Ishikawa (cell line): ENCODE measurements around the gene TMCO5A.

Experiments used
- EP300 ChIP-seq: IDR thresholded peaks from 2 replicates; pipeline ENCODE4 v1.6.1; 2012; ENCODE audit warnings: borderline replicate concordance
- MAX ChIP-seq: IDR thresholded peaks from 2 replicates; pipeline ENCODE4 v1.6.1; 2012
- RAD21 ChIP-seq: IDR thresholded peaks from 2 replicates; pipeline ENCODE4 v1.6.1; 2012; ENCODE audit warnings: low read depth
- REST ChIP-seq: IDR thresholded peaks from 2 replicates; pipeline ENCODE4 v1.6.1; 2012; ENCODE audit warnings: low read depth, mild to moderate bottlenecking
- TAF1 ChIP-seq: IDR thresholded peaks from 2 replicates; pipeline ENCODE4 v1.6.1; 2012; ENCODE audit warnings: low read depth, mild to moderate bottlenecking
- TCF12 ChIP-seq: IDR thresholded peaks from 2 replicates; pipeline ENCODE4 v1.6.1; 2012; ENCODE audit warnings: low read depth
- TEAD4 ChIP-seq: IDR thresholded peaks from 2 replicates; pipeline ENCODE4 v1.6.1; 2012
- USF1 ChIP-seq: IDR thresholded peaks from 2 replicates; pipeline ENCODE4 v1.6.1; 2012
- YY1 ChIP-seq: IDR thresholded peaks from 2 replicates; pipeline ENCODE4 v1.6.1; 2012; ENCODE audit warnings: low read depth

- no peak for TF ChIP-seq EP300
- no peak for TF ChIP-seq RAD21
- no peak for TF ChIP-seq MAX
- no peak for TF ChIP-seq TCF12
- no peak for TF ChIP-seq TAF1
- no peak for TF ChIP-seq YY1
- TF ChIP-seq TEAD4 = no peak
- no peak for TF ChIP-seq USF1
- no peak for TF ChIP-seq REST
These were observed 41.1 kb upstream of the TMCO5A start for GRCh38 chr15:37893309-37893708.
